Stimulated activated CD8-positive, alpha-beta memory T cell treated with anti-CD3 and anti-CD28 coated beads, Interleukin-12 subunit alpha, Interleukin-12 subunit beta, amount 100 ng/mL, for 1 hour (primary cell): ENCODE measurements around the gene YTHDF2.

Experiments
- DNase-seq: peaks from one replicate; pipeline ENCODE4 v3.0.0-alpha.2; 2020; ENCODE audit warnings: low read depth

Gene YTHDF2

DNA sequence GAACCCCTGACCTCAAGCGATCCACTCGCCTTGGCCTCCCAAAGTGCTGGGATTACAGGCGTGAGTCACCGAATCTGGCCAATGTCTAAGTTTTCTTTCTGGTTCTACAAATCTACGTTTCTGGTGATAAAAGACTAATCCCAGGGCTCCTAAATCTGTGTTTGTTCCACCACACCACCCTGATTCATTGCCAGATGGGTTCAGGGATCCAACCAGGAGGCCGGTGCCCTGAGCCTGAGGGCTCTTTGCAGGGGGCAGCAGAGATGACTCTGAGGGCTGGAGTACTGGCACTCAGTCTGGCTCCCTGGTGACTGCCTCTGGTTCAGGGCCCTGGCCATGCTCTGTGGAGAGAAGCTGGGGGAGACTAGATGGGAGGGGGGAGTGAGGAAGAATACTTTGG lies 64.7 kb downstream of the YTHDF2 start:
- DNase-seq = no peak

DNA sequence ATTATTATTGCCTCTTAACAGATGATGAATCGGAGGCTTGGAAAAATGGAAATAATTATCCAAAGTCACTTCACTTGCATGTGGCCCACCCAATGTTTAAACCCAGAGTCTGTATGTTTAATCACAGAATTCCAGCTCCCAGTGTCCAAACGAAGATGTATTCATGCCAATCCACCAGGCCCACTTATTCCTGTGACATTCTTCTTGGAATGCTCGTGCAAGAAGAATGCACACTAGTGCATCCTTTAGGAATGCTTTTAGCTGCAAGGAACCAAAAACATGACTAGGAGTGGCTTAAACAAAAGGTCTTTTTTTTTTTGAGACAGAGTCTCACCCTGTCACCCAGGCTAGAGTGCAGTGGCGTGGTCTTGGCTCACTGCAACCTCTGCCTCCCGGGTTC lies 66.3 kb downstream of the YTHDF2 start:
- DNase-seq = no peak

DNA sequence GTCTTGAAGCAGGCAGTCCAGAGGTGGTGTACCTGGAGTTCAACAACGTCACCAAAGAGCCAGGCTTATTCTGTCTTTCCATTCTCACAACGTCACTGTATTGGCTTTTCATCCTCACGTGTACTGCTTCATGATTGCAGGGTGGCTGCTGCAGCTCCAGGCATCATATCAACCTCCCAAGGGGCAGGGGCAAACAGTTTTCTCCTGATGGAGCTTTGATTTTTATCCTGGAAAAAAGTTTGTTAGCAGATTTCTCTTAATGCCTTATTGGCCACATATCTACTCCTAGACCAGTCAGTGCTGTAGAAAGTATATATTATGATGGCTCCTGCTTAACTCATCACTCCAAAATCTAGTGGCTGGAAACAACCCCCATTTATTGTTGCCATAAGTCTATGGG lies 66.9 kb downstream of the YTHDF2 start:
- DNase-seq = no peak

- no peak for DNase-seq
These were observed 67.3 kb downstream of the YTHDF2 start for GRCh38 chr1:28804071-28804470.

GRCh38 chr1:28807046-28807445 lies 70.3 kb downstream of the YTHDF2 start:
- no peak for DNase-seq

GRCh38 chr1:28807986-28808385 lies 71.2 kb downstream of the YTHDF2 start:
- DNase-seq = no peak

- DNase-seq = no peak
These were observed 74.6 kb downstream of the YTHDF2 start for GRCh38 chr1:28811369-28811765.

GRCh38 chr1:28811766-28812668 lies 75.3 kb downstream of the YTHDF2 start, which contains the start of gene OPRD1:
Gene OPRD1, plus strand, starts transcription at chr1:28812170. Its CDS starts 214 bp downstream, at chr1:28812384.
- DNase-seq = no peak

GRCh38 chr1:28812669-28813468 lies 76.1 kb downstream of the YTHDF2 start:
- DNase-seq = no peak

- DNase-seq = no peak
These were observed 77.3 kb downstream of the YTHDF2 start for GRCh38 chr1:28813931-28814465.

DNA sequence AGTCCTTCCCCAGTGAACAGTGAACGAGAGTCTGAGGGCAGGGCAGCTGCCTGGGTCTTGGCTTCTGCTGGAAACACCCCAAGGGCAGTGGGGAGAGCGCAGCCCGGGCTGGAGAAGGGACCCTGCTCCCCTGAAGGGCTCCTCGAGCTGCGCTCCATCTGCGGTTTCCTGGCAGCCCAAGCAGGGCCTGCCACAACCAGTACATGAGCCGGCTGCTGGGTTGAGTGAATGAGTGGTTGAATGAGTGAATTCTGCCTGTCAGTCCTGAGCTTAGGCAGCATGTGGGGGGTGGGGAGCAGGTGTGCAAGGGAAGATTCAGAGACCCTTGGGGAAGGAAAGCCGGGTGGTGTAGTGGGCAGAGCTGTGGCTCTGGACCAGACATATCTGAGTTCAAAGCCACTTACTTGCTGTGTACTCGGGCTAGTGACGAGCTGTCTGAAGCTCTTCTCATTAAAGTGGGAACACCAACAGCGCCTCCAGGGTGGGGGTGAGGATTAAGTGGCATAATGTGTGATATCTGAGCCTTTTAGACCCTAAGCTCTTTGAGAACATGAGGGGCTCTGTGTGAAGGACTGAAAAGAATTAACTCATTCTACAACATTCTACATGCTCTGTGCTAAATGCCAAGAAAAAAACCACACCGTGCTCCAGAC lies 78.9 kb downstream of the YTHDF2 start:
- DNase-seq = no peak

- DNase-seq = no peak
These were observed 80.4 kb downstream of the YTHDF2 start for GRCh38 chr1:28817133-28817532.

GRCh38 chr1:28819020-28819419 lies 82.3 kb downstream of the YTHDF2 start:
- DNase-seq = no peak
